Measurements from ENCODE around the gene STXBP1. TPM values are rescaled to one million over a fixed set of nuclear protein-coding genes. Genes with fewer than 3 reads are reported as not detected.

STXBP1 gene
- total RNA-seq, 2 experiments from 2014 or later = 1.9 to 3.4 TPM

GRCh38 chr9:127707766-127708165 is 95.7 kb downstream of the STXBP1 start:
- H3K36me3 Mint-ChIP-seq (ENCODE audit: low read depth) = no peaks in the 10 kb centered on the region
- ChIA-PET POLR2A (no interaction called here), CTCF (interaction anchor here (2.2 kb wide), 1 partner anchor 27 kb away, joined by 6 read pairs; the partner anchor contains the start of gene TOR2A)
- Histone ChIP-seq H3K4me3 (ENCODE audit: low read length) (no peak overlapping the region), H3K27me3 (ENCODE audit: control insufficient read depth in 1 of 2, insufficient read depth in 2 of 2, low read length in 2 of 2) (no peaks in the 10 kb centered on the region), H3K4me1 (ENCODE audit: insufficient read depth, low read length) (peaks cover 29% of the 10 kb centered on the region), H3K27ac (ENCODE audit: low read depth in 1 of 2, low read length in 2 of 2) (no peak overlapping the region), H3K36me3 (ENCODE audit: insufficient read depth, low read length) (no peaks in the 10 kb centered on the region), H3K9me3 (ENCODE audit: control insufficient read depth in 1 of 2, insufficient read depth in 1 of 2, low read length in 2 of 2) (no peaks in the 10 kb centered on the region)
- DNase-seq (peak in 10 of 14 experiments; percentile 15 to 77 (median 32)), ATAC-seq (ENCODE audit: poor library complexity) (peak; percentile 76)
- H3K4me1 Mint-ChIP-seq (ENCODE audit: low read depth) = peaks cover 19% of the 10 kb centered on the region
- H3K27me3 Mint-ChIP-seq = no peaks in the 10 kb centered on the region
- no peak for TF ChIP-seq CTCF (IDR thresholded peaks at IDR 0.05)
- intact Hi-C loops (cut with DNase I, micrococcal nuclease) = loop anchor here in 1 of 2 experiments (5.0 kb wide), 1 partner anchor 85 kb away; no protein-coding TSS in a partner anchor
- no peak overlapping the region for H3K4me3 Mint-ChIP-seq
- no peaks in the 10 kb centered on the region for H3K9me3 Mint-ChIP-seq
- no peak overlapping the region for H3K27ac Mint-ChIP-seq

GRCh38 chr9:127708952-127709587 is 97.0 kb downstream of the STXBP1 start:
- Histone ChIP-seq H3K36me3 (ENCODE audit: insufficient read depth, low read length) (no peaks in the 10 kb centered on the region), H3K27ac (ENCODE audit: low read depth in 1 of 2, low read length in 2 of 2) (no peak overlapping the region), H3K4me3 (ENCODE audit: low read length) (no peak overlapping the region), H3K27me3 (ENCODE audit: control insufficient read depth in 1 of 2, insufficient read depth in 2 of 2, low read length in 2 of 2) (no peaks in the 10 kb centered on the region), H3K9me3 (ENCODE audit: control insufficient read depth in 1 of 2, insufficient read depth in 1 of 2, low read length in 2 of 2) (no peaks in the 10 kb centered on the region), H3K4me1 (ENCODE audit: insufficient read depth, low read length) (peaks cover 33% of the 10 kb centered on the region)
- Mint-ChIP-seq H3K27ac (no peak overlapping the region), H3K4me1 (ENCODE audit: low read depth) (peaks cover 19% of the 10 kb centered on the region), H3K9me3 (no peaks in the 10 kb centered on the region), H3K4me3 (no peak overlapping the region), H3K36me3 (ENCODE audit: low read depth) (no peaks in the 10 kb centered on the region), H3K27me3 (no peaks in the 10 kb centered on the region)
- intact Hi-C loops (cut with DNase I, micrococcal nuclease) = loop anchor here in 1 of 2 experiments (5.0 kb wide), 1 partner anchor 87 kb away; no protein-coding TSS in a partner anchor
- DNase-seq (no peak), ATAC-seq (ENCODE audit: poor library complexity) (no peak)
- ChIA-PET POLR2A (interaction anchor here (0.6 kb wide), 1 partner anchor 94 kb away, joined by 3 read pairs; no protein-coding TSS in a partner anchor), CTCF (interaction anchor here (2.2 kb wide), 1 partner anchor 25 kb away, joined by 6 read pairs; the partner anchor contains the start of gene TOR2A)
- TF ChIP-seq CTCF (IDR thresholded peaks at IDR 0.05) = no peak

DNA sequence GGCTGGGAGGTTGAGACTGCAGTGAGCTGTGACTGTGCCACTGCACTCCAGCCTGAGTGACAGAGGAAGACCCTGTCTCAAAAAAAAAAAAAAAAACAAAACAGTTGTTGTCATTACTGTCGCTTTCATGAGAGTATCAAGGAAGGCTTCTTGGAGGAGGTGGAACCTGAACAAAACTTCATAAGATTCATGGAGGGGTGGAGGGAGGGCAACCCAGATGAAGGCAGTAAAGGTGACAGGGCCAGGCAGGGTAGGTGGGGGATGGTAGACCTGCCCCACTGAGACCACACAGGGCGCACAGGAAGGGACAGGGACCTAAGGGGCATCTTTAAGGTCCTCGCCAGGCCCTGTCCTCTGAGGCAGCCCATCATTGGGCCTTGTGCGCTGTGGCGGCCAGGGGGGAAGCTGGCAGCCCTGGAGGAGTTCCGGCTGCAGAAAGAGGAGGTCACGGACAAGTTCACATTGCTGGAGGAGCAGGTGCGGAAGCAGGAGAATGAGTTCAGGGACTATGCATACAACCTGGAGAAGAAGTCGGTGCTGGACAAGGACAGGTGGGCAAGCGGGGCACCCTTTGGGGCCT is 98.2 kb downstream of the STXBP1 start:
- no peak overlapping the region for H3K27ac Mint-ChIP-seq
- ChIA-PET CTCF (interaction anchor here (1.0 to 1.2 kb wide), 2 partner anchors 24 to 25 kb away, joined by 3 to 4 read pairs; partner anchors contain the start of gene TOR2A), POLR2A (no interaction called here)
- ATAC-seq (ENCODE audit: poor library complexity) = no peak
- peaks cover under 1% of the 10 kb centered on the region for H3K36me3 Mint-ChIP-seq (ENCODE audit: low read depth)
- no peaks in the 10 kb centered on the region for H3K9me3 Mint-ChIP-seq
- peaks cover 19% of the 10 kb centered on the region for H3K4me1 Mint-ChIP-seq (ENCODE audit: low read depth)
- TF ChIP-seq CTCF (IDR thresholded peaks at IDR 0.05) = no peak
- Histone ChIP-seq H3K27me3 (ENCODE audit: control insufficient read depth in 1 of 2, insufficient read depth in 2 of 2, low read length in 2 of 2) (no peaks in the 10 kb centered on the region), H3K4me1 (ENCODE audit: insufficient read depth, low read length) (peaks cover 43% of the 10 kb centered on the region), H3K9me3 (ENCODE audit: control insufficient read depth in 1 of 2, insufficient read depth in 1 of 2, low read length in 2 of 2) (no peaks in the 10 kb centered on the region), H3K27ac (ENCODE audit: low read depth in 1 of 2, low read length in 2 of 2) (no peak overlapping the region), H3K4me3 (ENCODE audit: low read length) (no peak overlapping the region), H3K36me3 (ENCODE audit: insufficient read depth, low read length) (no peaks in the 10 kb centered on the region)
- no peaks in the 10 kb centered on the region for H3K27me3 Mint-ChIP-seq
- no peak for DNase-seq
- H3K4me3 Mint-ChIP-seq = peak overlapping the region; percentile 54
- intact Hi-C loops (cut with DNase I, micrococcal nuclease) = loop anchor here in 1 of 2 experiments (10.0 kb wide), 1 partner anchor 95 kb away; the partner anchor contains the start of gene STXBP1

Measured in CD4-positive, alpha-beta T cell (primary cell).